SK-N-SH treated with all-trans-retinoic acid at 6 μM for 48 hours (cell line): Measurements from ENCODE around the gene PWWP2A.

ENCODE experiments used
- ATAC-seq: fragments of 200-7000 bp; cut with Tn5 transposase; 3 replicates; pipeline ENCODE4 v1.9.1; 2020; ENCODE audit warnings: mild to moderate bottlenecking, moderate library complexity
- ARNTL ChIP-seq: fragments of 450-650 bp; formaldehyde crosslinking; IDR thresholded peaks from 2 replicates; pipeline ENCODE4 v1.5.0; 2020; ENCODE audit warnings: low read depth, mild to moderate bottlenecking, moderate library complexity, borderline replicate concordance
- BACH2 ChIP-seq: fragments of 250-450 bp; sonication (Bioruptor Pico); IDR thresholded peaks from 2 replicates; pipeline ENCODE4 v1.9.0; 2021; ENCODE audit warnings: mild to moderate bottlenecking, borderline replicate concordance
- CREB5 ChIP-seq: fragments of 250-450 bp; sonication (Bioruptor Pico); IDR thresholded peaks from 2 replicates; pipeline ENCODE4 v1.5.1; 2020; ENCODE audit warnings: low read depth, mild to moderate bottlenecking, moderate library complexity
- CSDC2 ChIP-seq: fragments of 250-450 bp; sonication (Bioruptor Pico); IDR thresholded peaks from 2 replicates; pipeline ENCODE4 v1.5.0; 2020; ENCODE audit warnings: mild to moderate bottlenecking, moderate library complexity
- CSRNP3 ChIP-seq: fragments of 250-450 bp; sonication (Bioruptor Pico); IDR thresholded peaks from 2 replicates; pipeline ENCODE4 v1.5.1; 2021; ENCODE audit warnings: mild to moderate bottlenecking, moderate library complexity
- ESRRG ChIP-seq: fragments of 250-450 bp; sonication (Bioruptor Pico); IDR thresholded peaks from 2 replicates; pipeline ENCODE4 v1.6.1; 2021; ENCODE audit warnings: mild to moderate bottlenecking
- GLIS3 ChIP-seq: fragments of 250-450 bp; sonication (Bioruptor Pico); IDR thresholded peaks from 2 replicates; pipeline ENCODE4 v1.5.0; 2020; ENCODE audit warnings: mild to moderate bottlenecking, moderate library complexity
- OSR1 ChIP-seq: fragments of 250-450 bp; sonication (Bioruptor Pico); IDR thresholded peaks from 2 replicates; pipeline ENCODE4 v1.8.0; 2022; ENCODE audit warnings: moderate library complexity, mild to moderate bottlenecking, inconsistent platforms
- POU6F1 ChIP-seq: fragments of 250-450 bp; sonication (Bioruptor Pico); IDR thresholded peaks from 2 replicates; pipeline ENCODE4 v1.8.0; 2021; ENCODE audit warnings: low read depth, mild to moderate bottlenecking, moderate library complexity, borderline replicate concordance
- PPARA ChIP-seq: fragments of 250-450 bp; sonication (Bioruptor Pico); IDR thresholded peaks from 2 replicates; pipeline ENCODE4 v1.5.0; 2020; ENCODE audit warnings: mild to moderate bottlenecking, borderline replicate concordance
- RARB ChIP-seq: fragments of 250-450 bp; sonication (Bioruptor Pico); IDR thresholded peaks from 2 replicates; pipeline ENCODE4 v1.8.0; 2021; ENCODE audit warnings: mild to moderate bottlenecking, moderate library complexity
- SNAI2 ChIP-seq: fragments of 250-450 bp; sonication (Bioruptor Pico); IDR thresholded peaks from 2 replicates; pipeline ENCODE4 v1.5.0; 2020; ENCODE audit warnings: mild to moderate bottlenecking, moderate library complexity
- TCF4 ChIP-seq: fragments of 250-450 bp; sonication (Bioruptor Pico); IDR thresholded peaks from 2 replicates; pipeline ENCODE4 v1.8.0; 2021; ENCODE audit warnings: mild to moderate bottlenecking, moderate library complexity, borderline replicate concordance
- TOX ChIP-seq: fragments of 250-450 bp; sonication (Bioruptor Pico); IDR thresholded peaks from 2 replicates; pipeline ENCODE4 v1.8.0; 2021; ENCODE audit warnings: mild to moderate bottlenecking, moderate library complexity, borderline replicate concordance
- TSHZ2 ChIP-seq: fragments of 250-450 bp; sonication (Bioruptor Pico); IDR thresholded peaks from 2 replicates; pipeline ENCODE4 v1.5.0; 2020; ENCODE audit warnings: mild to moderate bottlenecking, moderate library complexity
- ZC3H10 ChIP-seq: fragments of 250-450 bp; sonication (Bioruptor Pico); IDR thresholded peaks from 2 replicates; pipeline ENCODE4 v1.5.1; 2021; ENCODE audit warnings: mild to moderate bottlenecking, moderate library complexity
- ZFP3 ChIP-seq: fragments of 250-450 bp; sonication (Bioruptor Pico); IDR thresholded peaks from 2 replicates; pipeline ENCODE4 v1.5.0; 2020; ENCODE audit warnings: mild to moderate bottlenecking, moderate library complexity
- ZFP30 ChIP-seq: fragments of 450-650 bp; formaldehyde crosslinking; IDR thresholded peaks from 2 replicates; pipeline ENCODE4 v1.5.0; 2022; ENCODE audit warnings: mild to moderate bottlenecking, moderate library complexity
- ZNF565 ChIP-seq: fragments of 450-650 bp; formaldehyde crosslinking; conservative IDR thresholded peaks from 2 replicates; pipeline ENCODE4 v1.5.0; 2020; ENCODE audit warnings: low read depth, mild to moderate bottlenecking, moderate library complexity
- ZNF70 ChIP-seq: fragments of 450-650 bp; formaldehyde crosslinking; IDR thresholded peaks from 2 replicates; pipeline ENCODE4 v1.5.0; 2020; ENCODE audit warnings: mild to moderate bottlenecking, moderate library complexity
- TF ChIP-seq, protein P1 (sequence below): fragments of 250-450 bp; sonication (Bioruptor Pico); IDR thresholded peaks from 2 replicates; pipeline ENCODE4 v1.8.0; 2020; ENCODE audit warnings: mild to moderate bottlenecking, moderate library complexity, borderline replicate concordance

PWWP2A gene

GRCh38 chr5:160087199-160087598 is 32.1 kb downstream of the PWWP2A start:
- ATAC-seq, result no peak
- TF ChIP-seq TSHZ2, result no peak
- no peak for TF ChIP-seq OSR1 (CRISPR knock-in tag)
- TF ChIP-seq ZFP30 (CRISPR knock-in tag), result no peak
- no peak for TF ChIP-seq GLIS3 (CRISPR knock-in tag)
- no peak for TF ChIP-seq ZFP3
- TF ChIP-seq, protein P1, sequence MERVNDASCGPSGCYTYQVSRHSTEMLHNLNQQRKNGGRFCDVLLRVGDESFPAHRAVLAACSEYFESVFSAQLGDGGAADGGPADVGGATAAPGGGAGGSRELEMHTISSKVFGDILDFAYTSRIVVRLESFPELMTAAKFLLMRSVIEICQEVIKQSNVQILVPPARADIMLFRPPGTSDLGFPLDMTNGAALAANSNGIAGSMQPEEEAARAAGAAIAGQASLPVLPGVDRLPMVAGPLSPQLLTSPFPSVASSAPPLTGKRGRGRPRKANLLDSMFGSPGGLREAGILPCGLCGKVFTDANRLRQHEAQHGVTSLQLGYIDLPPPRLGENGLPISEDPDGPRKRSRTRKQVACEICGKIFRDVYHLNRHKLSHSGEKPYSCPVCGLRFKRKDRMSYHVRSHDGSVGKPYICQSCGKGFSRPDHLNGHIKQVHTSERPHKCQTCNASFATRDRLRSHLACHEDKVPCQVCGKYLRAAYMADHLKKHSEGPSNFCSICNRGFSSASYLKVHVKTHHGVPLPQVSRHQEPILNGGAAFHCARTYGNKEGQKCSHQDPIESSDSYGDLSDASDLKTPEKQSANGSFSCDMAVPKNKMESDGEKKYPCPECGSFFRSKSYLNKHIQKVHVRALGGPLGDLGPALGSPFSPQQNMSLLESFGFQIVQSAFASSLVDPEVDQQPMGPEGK (CRISPR knock-in tag), result no peak
- no peak for TF ChIP-seq SNAI2 (CRISPR knock-in tag)
- TF ChIP-seq ZC3H10 (CRISPR knock-in tag), result no peak
- no peak for TF ChIP-seq CSRNP3 (CRISPR knock-in tag)
- TF ChIP-seq BACH2 (CRISPR knock-in tag), result no peak
- no peak for TF ChIP-seq TCF4 (CRISPR knock-in tag)
- no peak for TF ChIP-seq ZNF565 (CRISPR knock-in tag)
- no peak for TF ChIP-seq POU6F1 (CRISPR knock-in tag)
- no peak for TF ChIP-seq CSDC2
- no peak for TF ChIP-seq CREB5 (CRISPR knock-in tag)
- no peak for TF ChIP-seq ZNF70 (CRISPR knock-in tag)
- no peak for TF ChIP-seq ESRRG (CRISPR knock-in tag)
- no peak for TF ChIP-seq RARB
- TF ChIP-seq, all 23 proteins: peak for 0

DNA sequence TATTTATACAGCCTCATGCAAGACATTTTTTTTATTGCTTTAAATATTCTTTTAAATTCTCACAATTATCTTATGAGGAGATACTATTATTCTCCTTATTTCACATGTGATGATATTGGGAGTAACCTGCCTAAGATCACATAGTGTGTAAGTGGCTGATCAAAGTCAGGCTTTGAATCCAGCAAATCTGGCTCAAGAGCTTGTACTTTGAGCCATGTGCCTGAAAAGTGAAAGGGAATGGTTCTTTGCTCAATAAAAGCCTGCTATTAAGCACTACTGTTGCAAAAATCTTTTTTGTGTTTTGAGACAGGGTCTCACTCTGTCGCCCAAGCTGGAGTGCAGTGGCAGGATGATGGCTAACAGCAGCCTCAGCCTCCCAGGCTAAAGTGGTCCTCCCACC is 35.1 kb downstream of the PWWP2A start:
- ATAC-seq, result no peak
- no peak for TF ChIP-seq RARB
- TF ChIP-seq ZC3H10 (CRISPR knock-in tag), result no peak
- TF ChIP-seq BACH2 (CRISPR knock-in tag), result no peak
- TF ChIP-seq TSHZ2, result no peak
- no peak for TF ChIP-seq TOX (CRISPR knock-in tag)
- no peak for TF ChIP-seq ZFP30 (CRISPR knock-in tag)
- no peak for TF ChIP-seq OSR1 (CRISPR knock-in tag)
- TF ChIP-seq ARNTL (CRISPR knock-in tag), result no peak
- no peak for TF ChIP-seq GLIS3 (CRISPR knock-in tag)
- TF ChIP-seq ZNF70 (CRISPR knock-in tag), result no peak
- TF ChIP-seq PPARA, result no peak
- no peak for TF ChIP-seq CSDC2
